NCI-H1436 treated with DMSO at 0.1 percent for 48 hours (cell line): ENCODE results near the gene TTC33.

ENCODE experiments used
- DNase-seq: peaks from one replicate; lab custom pipeline; 2025; lab: John Stamatoyannopoulos, UW

The TTC33 gene

GRCh38 chr5:40514976-40515375 lies 240.8 kb downstream of the TTC33 start:
- no peak for DNase-seq

- no peak for DNase-seq
These were observed 244.0 kb downstream of the TTC33 start for GRCh38 chr5:40511801-40512200.

GRCh38 chr5:40507095-40507494 lies 248.7 kb downstream of the TTC33 start:
- DNase-seq, result no peak

- no peak for DNase-seq
These were observed 250.7 kb downstream of the TTC33 start for GRCh38 chr5:40505031-40505430.

GRCh38 chr5:40503439-40503838 lies 252.3 kb downstream of the TTC33 start:
- no peak for DNase-seq

- DNase-seq, result no peak
These were observed 253.0 kb downstream of the TTC33 start for GRCh38 chr5:40502736-40503135.

- no peak for DNase-seq
These were observed 253.9 kb downstream of the TTC33 start for GRCh38 chr5:40501711-40502444.

- no peak for DNase-seq
These were observed 256.1 kb downstream of the TTC33 start for GRCh38 chr5:40499518-40500273.

GRCh38 chr5:40499007-40499406 lies 256.8 kb downstream of the TTC33 start:
- no peak for DNase-seq

GRCh38 chr5:40497573-40497972 lies 258.2 kb downstream of the TTC33 start:
- DNase-seq, result no peak

- no peak for DNase-seq
These were observed 260.5 kb downstream of the TTC33 start for GRCh38 chr5:40495237-40495635.

GRCh38 chr5:40494631-40495236 lies 261.0 kb downstream of the TTC33 start:
- DNase-seq, result no peak

GRCh38 chr5:40492056-40492455 lies 263.7 kb downstream of the TTC33 start:
- DNase-seq, result no peak

- no peak for DNase-seq
These were observed 264.1 kb downstream of the TTC33 start for GRCh38 chr5:40491644-40492043.

GRCh38 chr5:40490464-40491111 lies 265.2 kb downstream of the TTC33 start:
- DNase-seq, result no peak

GRCh38 chr5:40489421-40489820 lies 266.3 kb downstream of the TTC33 start:
- DNase-seq, result no peak

GRCh38 chr5:40486437-40487275 lies 269.1 kb downstream of the TTC33 start:
- no peak for DNase-seq

- DNase-seq, result no peak
These were observed 270.5 kb downstream of the TTC33 start for GRCh38 chr5:40485021-40485998.

GRCh38 chr5:40484495-40484894 lies 271.3 kb downstream of the TTC33 start:
- no peak for DNase-seq

- no peak for DNase-seq
These were observed 272.4 kb downstream of the TTC33 start for GRCh38 chr5:40483316-40483715.
